ENCODE data around the gene CCDC192. TPM values are rescaled to one million over a fixed set of nuclear protein-coding genes. Genes with fewer than 3 reads are reported as not detected.

Gene CCDC192
- total RNA-seq, 1 donor from 2014 or later: not detected

DNA sequence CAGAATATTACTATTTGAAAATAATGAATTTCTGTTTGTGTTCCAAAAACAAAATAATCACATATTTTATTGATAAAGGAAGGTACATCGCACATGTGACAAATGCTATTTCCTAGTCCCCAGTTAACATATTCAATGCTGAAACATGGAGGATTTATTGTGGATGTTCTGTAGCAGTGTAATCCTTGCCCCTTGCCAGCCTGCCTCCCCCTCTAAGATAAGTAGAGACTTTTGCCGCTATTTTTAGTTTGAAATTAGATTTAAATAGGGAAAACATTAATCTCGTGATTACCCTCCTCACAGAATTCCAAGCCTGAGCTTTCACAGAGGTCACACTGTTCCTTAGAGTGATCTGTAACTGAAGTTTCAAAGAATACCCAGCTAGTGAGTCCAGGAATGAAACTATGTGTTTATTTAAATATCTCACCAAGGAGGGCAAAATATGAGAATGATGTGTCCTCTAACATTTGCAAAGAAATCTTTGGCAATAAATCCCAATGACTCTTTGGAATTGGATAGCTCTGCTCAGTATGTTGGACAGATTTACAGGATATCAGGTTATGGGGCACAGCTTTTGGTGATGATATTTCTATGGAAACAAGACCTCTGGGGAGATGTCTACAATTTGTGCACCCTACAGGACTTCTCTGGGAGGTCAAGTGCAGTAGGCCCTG is 37.0 kb upstream of the CCDC192 start:
- Histone ChIP-seq H3K9me3 (ENCODE audit: insufficient read depth, low read depth, low read length) (no peaks in the 10 kb centered on the region), H2AFZ (ENCODE audit: low read depth, low read length) (no peak overlapping the region), H3K27me3 (ENCODE audit: insufficient read depth, low read length) (no peaks in the 10 kb centered on the region), H3K4me2 (ENCODE audit: low read length) (no peak overlapping the region), H3K4me3 (ENCODE audit: insufficient read depth, low read depth, low read length) (no peak overlapping the region), H3K9ac (ENCODE audit: low read length) (no peak overlapping the region), H3K4me1 (ENCODE audit: insufficient read depth, low read length) (no peaks in the 10 kb centered on the region), H3K79me2 (ENCODE audit: insufficient read depth, low read length) (no peaks in the 10 kb centered on the region), H3K36me3 (ENCODE audit: insufficient read depth, low read length) (no peaks in the 10 kb centered on the region), H4K20me1 (ENCODE audit: insufficient read depth, low read length) (no peaks in the 10 kb centered on the region), H3K27ac (ENCODE audit: low read depth, low read length) (no peak overlapping the region)
- Mint-ChIP-seq H3K9me3 (ENCODE audit: unreplicated experiment) (no peaks in the 10 kb centered on the region), H3K4me3 (ENCODE audit: unreplicated experiment) (no peak overlapping the region), H3K36me3 (ENCODE audit: low read depth, unreplicated experiment) (no peaks in the 10 kb centered on the region), H3K27ac (ENCODE audit: unreplicated experiment) (no peak overlapping the region), H3K4me1 (ENCODE audit: low read depth, unreplicated experiment) (no peaks in the 10 kb centered on the region), H3K27me3 (ENCODE audit: low read depth, unreplicated experiment) (no peaks in the 10 kb centered on the region)
- TF ChIP-seq, protein P1, sequence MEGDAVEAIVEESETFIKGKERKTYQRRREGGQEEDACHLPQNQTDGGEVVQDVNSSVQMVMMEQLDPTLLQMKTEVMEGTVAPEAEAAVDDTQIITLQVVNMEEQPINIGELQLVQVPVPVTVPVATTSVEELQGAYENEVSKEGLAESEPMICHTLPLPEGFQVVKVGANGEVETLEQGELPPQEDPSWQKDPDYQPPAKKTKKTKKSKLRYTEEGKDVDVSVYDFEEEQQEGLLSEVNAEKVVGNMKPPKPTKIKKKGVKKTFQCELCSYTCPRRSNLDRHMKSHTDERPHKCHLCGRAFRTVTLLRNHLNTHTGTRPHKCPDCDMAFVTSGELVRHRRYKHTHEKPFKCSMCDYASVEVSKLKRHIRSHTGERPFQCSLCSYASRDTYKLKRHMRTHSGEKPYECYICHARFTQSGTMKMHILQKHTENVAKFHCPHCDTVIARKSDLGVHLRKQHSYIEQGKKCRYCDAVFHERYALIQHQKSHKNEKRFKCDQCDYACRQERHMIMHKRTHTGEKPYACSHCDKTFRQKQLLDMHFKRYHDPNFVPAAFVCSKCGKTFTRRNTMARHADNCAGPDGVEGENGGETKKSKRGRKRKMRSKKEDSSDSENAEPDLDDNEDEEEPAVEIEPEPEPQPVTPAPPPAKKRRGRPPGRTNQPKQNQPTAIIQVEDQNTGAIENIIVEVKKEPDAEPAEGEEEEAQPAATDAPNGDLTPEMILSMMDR (IDR thresholded peaks at IDR 0.05; ENCODE audit: insufficient read depth, low read depth, low read length): no peak
- no peak for TF ChIP-seq EZH2 (IDR thresholded peaks at IDR 0.05; ENCODE audit: insufficient read depth, low read length)
- FAIRE-seq (no peak), DNase-seq (ENCODE audit: low read depth) (no peak)

GRCh38 chr5:127667926-127668325 is 35.3 kb upstream of the CCDC192 start:
- H3K79me2 ChIP-seq (ENCODE audit: insufficient read depth, low read length): no peaks in the 10 kb centered on the region
- H3K4me2 ChIP-seq (ENCODE audit: low read length): no peak overlapping the region
- no peaks in the 10 kb centered on the region for H3K27me3 Mint-ChIP-seq (ENCODE audit: low read depth, unreplicated experiment)
- H3K36me3 ChIP-seq (ENCODE audit: insufficient read depth, low read length): no peaks in the 10 kb centered on the region
- no peak overlapping the region for H3K9ac ChIP-seq (ENCODE audit: low read length)
- H3K4me1 Mint-ChIP-seq (ENCODE audit: low read depth, unreplicated experiment): no peaks in the 10 kb centered on the region
- H3K9me3 Mint-ChIP-seq (ENCODE audit: unreplicated experiment): no peaks in the 10 kb centered on the region
- no peak for DNase-seq (ENCODE audit: low read depth)
- no peaks in the 10 kb centered on the region for H4K20me1 ChIP-seq (ENCODE audit: insufficient read depth, low read length)
- FAIRE-seq: no peak
- H3K4me1 ChIP-seq (ENCODE audit: insufficient read depth, low read length): no peaks in the 10 kb centered on the region
- H2AFZ ChIP-seq (ENCODE audit: low read depth, low read length): no peak overlapping the region
- no peak overlapping the region for H3K4me3 Mint-ChIP-seq (ENCODE audit: unreplicated experiment)
- no peaks in the 10 kb centered on the region for H3K27me3 ChIP-seq (ENCODE audit: insufficient read depth, low read length)
- no peaks in the 10 kb centered on the region for H3K9me3 ChIP-seq (ENCODE audit: insufficient read depth, low read depth, low read length)
- TF ChIP-seq EZH2 (IDR thresholded peaks at IDR 0.05; ENCODE audit: insufficient read depth, low read length): no peak
- TF ChIP-seq, protein P1 (IDR thresholded peaks at IDR 0.05; ENCODE audit: insufficient read depth, low read depth, low read length): no peak
- no peak overlapping the region for H3K27ac ChIP-seq (ENCODE audit: low read depth, low read length)
- H3K4me3 ChIP-seq (ENCODE audit: insufficient read depth, low read depth, low read length): no peak overlapping the region
- H3K36me3 Mint-ChIP-seq (ENCODE audit: low read depth, unreplicated experiment): no peaks in the 10 kb centered on the region
- H3K27ac Mint-ChIP-seq (ENCODE audit: unreplicated experiment): no peak overlapping the region

DNA sequence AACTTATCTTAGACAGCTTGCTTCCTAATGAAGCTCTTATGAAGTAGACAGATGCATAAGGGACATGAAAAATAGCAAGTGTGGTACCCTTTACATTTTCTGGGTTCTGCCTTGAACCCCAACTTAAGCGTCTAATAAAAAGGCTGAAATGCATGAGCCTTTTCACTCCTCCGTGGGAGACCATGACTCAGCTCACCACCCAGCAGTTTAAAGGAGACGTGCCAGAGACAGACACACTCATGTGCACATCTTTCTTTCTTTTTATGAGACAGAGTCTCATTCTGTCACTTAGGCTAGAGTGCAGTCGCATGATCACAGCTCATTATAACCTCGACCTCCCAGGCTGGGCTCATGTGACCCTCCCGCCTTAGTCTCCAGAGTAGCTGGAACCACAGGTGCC is 32.0 kb upstream of the CCDC192 start:
- TF ChIP-seq, protein P1 (IDR thresholded peaks at IDR 0.05; ENCODE audit: insufficient read depth, low read depth, low read length): no peak
- TF ChIP-seq EZH2 (IDR thresholded peaks at IDR 0.05; ENCODE audit: insufficient read depth, low read length): no peak
- no peak overlapping the region for H3K27ac ChIP-seq (ENCODE audit: low read depth, low read length)
- no peaks in the 10 kb centered on the region for H3K36me3 ChIP-seq (ENCODE audit: insufficient read depth, low read length)
- no peak overlapping the region for H3K9ac ChIP-seq (ENCODE audit: low read length)
- Mint-ChIP-seq H3K27ac (ENCODE audit: unreplicated experiment) (no peak overlapping the region), H3K27me3 (ENCODE audit: low read depth, unreplicated experiment) (no peaks in the 10 kb centered on the region), H3K9me3 (ENCODE audit: unreplicated experiment) (peaks cover 7% of the 10 kb centered on the region), H3K4me1 (ENCODE audit: low read depth, unreplicated experiment) (peaks cover 3% of the 10 kb centered on the region), H3K36me3 (ENCODE audit: low read depth, unreplicated experiment) (no peaks in the 10 kb centered on the region), H3K4me3 (ENCODE audit: unreplicated experiment) (no peak overlapping the region)
- H3K79me2 ChIP-seq (ENCODE audit: insufficient read depth, low read length): no peaks in the 10 kb centered on the region
- no peaks in the 10 kb centered on the region for H3K27me3 ChIP-seq (ENCODE audit: insufficient read depth, low read length)
- H2AFZ ChIP-seq (ENCODE audit: low read depth, low read length): no peak overlapping the region
- H3K4me3 ChIP-seq (ENCODE audit: insufficient read depth, low read depth, low read length): no peak overlapping the region
- H3K4me2 ChIP-seq (ENCODE audit: low read length): no peak overlapping the region
- H3K9me3 ChIP-seq (ENCODE audit: insufficient read depth, low read depth, low read length): no peaks in the 10 kb centered on the region
- FAIRE-seq: no peak
- no peak for DNase-seq (ENCODE audit: low read depth)
- H4K20me1 ChIP-seq (ENCODE audit: insufficient read depth, low read length): no peaks in the 10 kb centered on the region
- H3K4me1 ChIP-seq (ENCODE audit: insufficient read depth, low read length): no peaks in the 10 kb centered on the region

Data from astrocyte (in vitro differentiated cells and primary cell).